A549 (cell line): ENCODE measurements around the gene TPM1. TPM values are rescaled to one million over a fixed set of nuclear protein-coding genes. Genes with fewer than 3 reads are reported as not detected.
A peak's percentile ranks its signal among the peaks of the same experiment; 100 is the strongest.

ENCODE experiments used
- ATAC-seq, 2 experiments: fragments of 200-7000 bp in 1 of 2; fragments of >200 bp in 1 of 2; cut with Nextera tagmentation in 1 of 2; cut with Tn5 transposase in 1 of 2; 3 replicates each; pipeline versions ENCODE4 v1.8.0 to v1.9.1; 2018 to 2020; ENCODE audit warnings: mild to moderate bottlenecking in 1 of 2, moderate library complexity in 1 of 2
- CTCF ChIA-PET: fragments of 300-600 bp; sonication (Branson Sonifier 250); formaldehyde crosslinking; extraction: SDS; loops from one replicate; lab custom pipeline; 2021; ENCODE audit warnings: antibody characterized with exemption, inconsistent platforms; lab: Yijun Ruan, JAX
- POLR2A ChIA-PET: fragments of 350-600 bp; formaldehyde crosslinking; extraction: SDS; loops from one replicate; lab custom pipeline; 2021; ENCODE audit warnings: antibody characterized with exemption, inconsistent platforms; lab: Yijun Ruan, JAX
- DNase-seq, 2 experiments: peaks; one replicate each; pipeline versions ENCODE4 v3.0.0 to v3.0.0-alpha.2; 2011 to 2016; ENCODE audit warnings: low read depth in 1 of 2, low spot score in 1 of 2
- FAIRE-seq: peaks from 2 replicates; lab custom pipeline; 2011; peaks lifted over from hg19 to GRCh38; lab: Jason Lieb, UNC
- H3K27ac ChIP-seq, 2 experiments: fragments of >200 bp; sonication (Bioruptor Twin); formaldehyde crosslinking; 3 replicates each; pipeline ENCODE4 v1.5.1; 2016 to 2017
- H3K4me1 ChIP-seq: fragments of >200 bp; sonication (Bioruptor Twin); formaldehyde crosslinking; 3 replicates; pipeline ENCODE4 v1.6.1; 2016
- H3K4me2 ChIP-seq: fragments of >200 bp; sonication (Bioruptor Twin); formaldehyde crosslinking; 3 replicates; pipeline ENCODE4 v1.6.1; 2016
- H3K4me3 ChIP-seq: fragments of >200 bp; sonication (Bioruptor Twin); formaldehyde crosslinking; 3 replicates; pipeline ENCODE4 v1.5.1; 2016
- H3K9me3 ChIP-seq: fragments of >200 bp; sonication (Bioruptor Twin); formaldehyde crosslinking; 3 replicates; pipeline ENCODE4 v1.6.1; 2016
- CHD2 ChIP-seq: fragments of 150-350 bp; IDR thresholded peaks from 2 replicates; pipeline ENCODE4 v1.6.1; 2014; ENCODE audit warnings: low read length; ENCODE audit not compliant: partially characterized antibody
- EHMT2 ChIP-seq: fragments of 200-600 bp; sonication (generic); IDR thresholded peaks from 2 replicates; pipeline ENCODE4 v1.6.1; 2016; ENCODE audit warnings: antibody characterized with exemption, low read depth, mild to moderate bottlenecking, moderate library complexity
- FOSB ChIP-seq: fragments of 250-450 bp; sonication (Bioruptor Pico); IDR thresholded peaks from 2 replicates; pipeline ENCODE4 v1.5.0; 2020; ENCODE audit warnings: mild to moderate bottlenecking, moderate library complexity
- FOXS1 ChIP-seq: fragments of 250-450 bp; sonication (Bioruptor Pico); IDR thresholded peaks from 2 replicates; pipeline ENCODE4 v1.5.0; 2020; ENCODE audit warnings: mild to moderate bottlenecking, moderate library complexity
- GATA3 ChIP-seq: IDR thresholded peaks from 2 replicates; pipeline ENCODE4 v1.6.1; 2012; ENCODE audit warnings: borderline replicate concordance
- HDAC2 ChIP-seq: fragments of 200-600 bp; sonication (generic); IDR thresholded peaks from 2 replicates; pipeline ENCODE4 v1.6.1; 2016
- JUN ChIP-seq, 2 experiments: fragments of >200 bp; sonication (Bioruptor Twin); formaldehyde crosslinking; IDR thresholded peaks; 2 replicates in 1 of 2; 3 replicates in 1 of 2; pipeline ENCODE4 v1.6.1; 2016 to 2017
- RARB ChIP-seq: fragments of 250-450 bp; sonication (Bioruptor Pico); IDR thresholded peaks from 2 replicates; pipeline ENCODE4 v1.8.0; 2021; ENCODE audit warnings: mild to moderate bottlenecking, moderate library complexity
- RFX5 ChIP-seq: fragments of 450-650 bp; IDR thresholded peaks from 2 replicates; pipeline ENCODE4 v1.7.1; 2014; ENCODE audit warnings: antibody characterized with exemption, mild to moderate bottlenecking, moderate library complexity
- TP53 ChIP-seq: fragments of 250-450 bp; sonication (Bioruptor Pico); IDR thresholded peaks from 2 replicates; pipeline ENCODE4 v1.5.0; 2021; ENCODE audit warnings: mild to moderate bottlenecking, moderate library complexity
- WGBS: methylation state at CpG from one replicate; pipeline ENCODE4 v1.1.6; 2017; ENCODE audit errors: missing lambda C conversion rate; 5-methylcytosine and 5-hydroxymethylcytosine counted together
- polyA plus RNA-seq, 4 experiments: library from polyadenylated mRNA; depleted of rRNA in 3 of 4; stranded (reverse); fragments of >200 nt; fragmentation: RNase III in 1 of 4; extraction: RNeasy Plus Mini Kit Qiagen cat#74134 plus additional on column Dnase treatment in 1 of 4; gene quantifications; 2 replicates in 3 of 4; 3 replicates in 1 of 4; pipeline ENCODE4 v1.2.3, GENCODE V29; 2011 to 2017
- TF ChIP-seq, protein P1 (sequence below): fragments of 200-600 bp; sonication (generic); IDR thresholded peaks from 2 replicates; pipeline ENCODE4 v1.6.1; 2016; ENCODE audit warnings: antibody characterized with exemption, mild to moderate bottlenecking, moderate library complexity
- TF ChIP-seq, protein P2 (sequence below): fragments of >200 bp; sonication (Bioruptor Twin); formaldehyde crosslinking; IDR thresholded peaks from 3 replicates; pipeline ENCODE4 v1.5.1; 2016
- TF ChIP-seq, protein P3 (sequence below): fragments of 250-450 bp; sonication (Bioruptor Pico); IDR thresholded peaks from 2 replicates; pipeline ENCODE4 v1.5.0; 2020; ENCODE audit warnings: low read depth, mild to moderate bottlenecking, moderate library complexity

TPM1 gene
- polyA plus RNA-seq, 2 of the 4 experiments (the other 2 are of a cell fraction) = 894 to 954 TPM

DNA sequence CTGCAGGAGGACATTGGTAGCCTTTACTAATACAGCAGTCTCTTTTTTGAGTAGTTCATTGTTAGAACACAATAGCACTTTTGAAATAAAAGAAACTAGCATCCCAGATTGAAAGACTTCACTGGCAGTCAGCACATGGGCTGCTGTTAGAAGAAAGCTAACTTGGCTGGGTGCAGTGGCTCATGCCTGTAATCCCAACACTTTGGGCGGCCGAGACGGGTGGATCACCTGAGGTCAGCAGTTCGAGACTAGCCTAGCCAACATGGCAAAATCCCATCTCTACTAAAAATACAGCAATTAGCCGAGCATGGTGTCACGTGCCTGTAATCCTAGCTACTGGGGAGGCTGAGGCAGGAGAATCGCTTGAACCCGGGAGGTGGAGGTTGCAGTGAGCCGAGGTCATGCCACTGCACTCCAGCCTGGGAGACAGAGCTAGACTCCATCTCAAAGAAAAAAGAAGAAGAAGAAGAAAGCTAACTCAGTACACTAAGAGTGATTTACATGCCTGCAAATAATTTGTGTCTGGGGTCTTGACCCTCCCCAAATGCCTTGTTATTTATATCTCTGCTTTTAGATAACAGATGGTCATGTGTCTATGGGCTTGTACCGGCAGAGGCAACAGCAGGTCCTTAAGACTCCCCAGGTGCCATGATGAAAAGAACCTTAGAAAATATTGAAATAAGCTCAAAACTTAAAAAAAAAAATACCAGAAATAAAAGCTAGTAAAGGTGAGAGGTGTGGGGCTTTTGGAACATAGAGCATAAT lies 9.7 kb downstream of the TPM1 start (continued):
- TF ChIP-seq, protein P1, sequence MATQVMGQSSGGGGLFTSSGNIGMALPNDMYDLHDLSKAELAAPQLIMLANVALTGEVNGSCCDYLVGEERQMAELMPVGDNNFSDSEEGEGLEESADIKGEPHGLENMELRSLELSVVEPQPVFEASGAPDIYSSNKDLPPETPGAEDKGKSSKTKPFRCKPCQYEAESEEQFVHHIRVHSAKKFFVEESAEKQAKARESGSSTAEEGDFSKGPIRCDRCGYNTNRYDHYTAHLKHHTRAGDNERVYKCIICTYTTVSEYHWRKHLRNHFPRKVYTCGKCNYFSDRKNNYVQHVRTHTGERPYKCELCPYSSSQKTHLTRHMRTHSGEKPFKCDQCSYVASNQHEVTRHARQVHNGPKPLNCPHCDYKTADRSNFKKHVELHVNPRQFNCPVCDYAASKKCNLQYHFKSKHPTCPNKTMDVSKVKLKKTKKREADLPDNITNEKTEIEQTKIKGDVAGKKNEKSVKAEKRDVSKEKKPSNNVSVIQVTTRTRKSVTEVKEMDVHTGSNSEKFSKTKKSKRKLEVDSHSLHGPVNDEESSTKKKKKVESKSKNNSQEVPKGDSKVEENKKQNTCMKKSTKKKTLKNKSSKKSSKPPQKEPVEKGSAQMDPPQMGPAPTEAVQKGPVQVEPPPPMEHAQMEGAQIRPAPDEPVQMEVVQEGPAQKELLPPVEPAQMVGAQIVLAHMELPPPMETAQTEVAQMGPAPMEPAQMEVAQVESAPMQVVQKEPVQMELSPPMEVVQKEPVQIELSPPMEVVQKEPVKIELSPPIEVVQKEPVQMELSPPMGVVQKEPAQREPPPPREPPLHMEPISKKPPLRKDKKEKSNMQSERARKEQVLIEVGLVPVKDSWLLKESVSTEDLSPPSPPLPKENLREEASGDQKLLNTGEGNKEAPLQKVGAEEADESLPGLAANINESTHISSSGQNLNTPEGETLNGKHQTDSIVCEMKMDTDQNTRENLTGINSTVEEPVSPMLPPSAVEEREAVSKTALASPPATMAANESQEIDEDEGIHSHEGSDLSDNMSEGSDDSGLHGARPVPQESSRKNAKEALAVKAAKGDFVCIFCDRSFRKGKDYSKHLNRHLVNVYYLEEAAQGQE = 0 out of 2 replicates have a peak, but pooled peaks have one; percentile 3
- 0 out of 2 replicates have a peak, but pooled peaks have one; percentile 41 for TF ChIP-seq RARB (CRISPR knock-in tag)

DNA sequence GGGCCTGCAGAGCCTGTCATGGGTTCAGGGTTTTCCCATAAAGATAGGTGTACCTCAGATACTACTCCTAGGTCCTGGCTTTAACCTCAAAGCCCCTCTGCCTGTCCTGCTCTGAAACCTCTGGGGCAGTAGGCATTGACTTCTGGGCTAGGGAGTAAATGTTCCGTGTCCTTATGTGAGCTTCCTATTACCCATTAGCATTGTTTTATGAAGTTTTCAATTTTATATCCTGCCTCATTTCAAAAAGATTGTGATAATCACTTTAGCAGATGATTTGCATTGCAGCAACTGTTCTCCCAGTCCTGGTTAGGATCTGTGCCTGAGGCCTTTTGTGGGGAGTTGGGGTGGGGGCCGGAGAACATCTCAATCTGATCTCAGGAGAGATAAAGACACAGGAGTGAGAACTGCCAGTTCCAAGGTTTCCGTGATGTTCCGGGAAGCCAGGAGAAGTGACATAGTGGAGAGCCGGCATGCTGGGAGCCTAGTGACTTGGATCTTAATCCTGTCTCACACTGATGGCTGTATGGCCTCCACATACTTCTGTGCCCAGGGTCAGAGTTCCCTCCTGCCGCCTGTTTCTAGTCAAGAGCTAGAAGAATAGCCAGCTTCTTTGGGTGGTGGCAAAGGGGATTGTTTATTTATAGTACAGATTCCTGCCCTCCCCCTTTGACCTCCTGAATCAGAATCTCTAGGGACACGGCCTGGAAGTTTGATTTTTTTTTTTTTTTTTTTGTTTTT lies 10.6 kb downstream of the TPM1 start:
- POLR2A ChIA-PET = interaction anchor here (1.1 to 1.2 kb wide), 2 partner anchors 36 to 271 kb away, joined by 3 to 4 read pairs; no protein-coding TSS in a partner anchor
- DNase-seq (peak in 1 of 2 experiments; percentile 68), ATAC-seq (peak in 1 of 2 experiments; percentile 4; a peak in 3 of 6 replicates)
- H3K4me1 ChIP-seq = peaks cover 89% of the 10 kb centered on the region
- WGBS = 13% methylated on average over 7 of the region's 7 CpGs
- CTCF ChIA-PET = interaction anchor here (0.6 to 50.6 kb wide), 6 partner anchors 8 to 274 kb away, joined by 3 to 1136 read pairs (median 8); no protein-coding TSS in a partner anchor
- TF ChIP-seq FOXS1 (CRISPR knock-in tag) (no peak), HDAC2 (no peak), GATA3 (peak; percentile 62), JUN (IDR thresholded peaks at IDR 0.05) (0 out of 5 replicates have a peak, but pooled peaks of 1 of the 2 experiments have one; percentile 15), RFX5 (no peak), CHD2 (no peak), EHMT2 (no peak), FOSB (0 out of 2 replicates have a peak, but pooled peaks have one; percentile 21), RARB (CRISPR knock-in tag) (peak; percentile 13; the same call in 1 of the 2 replicates), TP53 (CRISPR knock-in tag) (peak; percentile 41; the same call in 1 of the 2 replicates)
- TF ChIP-seq, protein P2, sequence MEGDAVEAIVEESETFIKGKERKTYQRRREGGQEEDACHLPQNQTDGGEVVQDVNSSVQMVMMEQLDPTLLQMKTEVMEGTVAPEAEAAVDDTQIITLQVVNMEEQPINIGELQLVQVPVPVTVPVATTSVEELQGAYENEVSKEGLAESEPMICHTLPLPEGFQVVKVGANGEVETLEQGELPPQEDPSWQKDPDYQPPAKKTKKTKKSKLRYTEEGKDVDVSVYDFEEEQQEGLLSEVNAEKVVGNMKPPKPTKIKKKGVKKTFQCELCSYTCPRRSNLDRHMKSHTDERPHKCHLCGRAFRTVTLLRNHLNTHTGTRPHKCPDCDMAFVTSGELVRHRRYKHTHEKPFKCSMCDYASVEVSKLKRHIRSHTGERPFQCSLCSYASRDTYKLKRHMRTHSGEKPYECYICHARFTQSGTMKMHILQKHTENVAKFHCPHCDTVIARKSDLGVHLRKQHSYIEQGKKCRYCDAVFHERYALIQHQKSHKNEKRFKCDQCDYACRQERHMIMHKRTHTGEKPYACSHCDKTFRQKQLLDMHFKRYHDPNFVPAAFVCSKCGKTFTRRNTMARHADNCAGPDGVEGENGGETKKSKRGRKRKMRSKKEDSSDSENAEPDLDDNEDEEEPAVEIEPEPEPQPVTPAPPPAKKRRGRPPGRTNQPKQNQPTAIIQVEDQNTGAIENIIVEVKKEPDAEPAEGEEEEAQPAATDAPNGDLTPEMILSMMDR = no peak
- TF ChIP-seq, protein P1 = 0 out of 2 replicates have a peak, but pooled peaks have one; percentile 1
- TF ChIP-seq, protein P3, sequence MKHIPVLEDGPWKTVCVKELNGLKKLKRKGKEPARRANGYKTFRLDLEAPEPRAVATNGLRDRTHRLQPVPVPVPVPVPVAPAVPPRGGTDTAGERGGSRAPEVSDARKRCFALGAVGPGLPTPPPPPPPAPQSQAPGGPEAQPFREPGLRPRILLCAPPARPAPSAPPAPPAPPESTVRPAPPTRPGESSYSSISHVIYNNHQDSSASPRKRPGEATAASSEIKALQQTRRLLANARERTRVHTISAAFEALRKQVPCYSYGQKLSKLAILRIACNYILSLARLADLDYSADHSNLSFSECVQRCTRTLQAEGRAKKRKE (CRISPR knock-in tag) = 0 out of 2 replicates have a peak, but pooled peaks have one; percentile 13
- TF ChIP-seq, all 56 proteins: peak for 7
- Histone ChIP-seq H3K4me2 (peak overlapping the region; percentile 93), H3K4me3 (peak overlapping the region; percentile 1; the same call in 1 of the 3 replicates), H3K9me3 (no peaks in the 10 kb centered on the region), H3K27ac (peak overlapping the region; percentile 94 to 97)
- FAIRE-seq = no peak
